ENCODE measurements around the gene HERPUD1. TPM values are rescaled to one million over a fixed set of nuclear protein-coding genes. Genes with fewer than 3 reads are reported as not detected.

HERPUD1 gene
- total and polyA plus RNA-seq, 2 of the 8 experiments (the other 6 are each of a cell fraction or from before 2014, with no cell fraction given): 23.3 to 34.7 TPM

GRCh38 chr16:56960681-56961281, 28.8 kb downstream of the HERPUD1 start (continued):
- TF ChIP-seq NRF1 (IDR thresholded peaks at IDR 0.05; ENCODE audit: low read depth, low read length) (no peak), CHD2 (IDR thresholded peaks at IDR 0.05; ENCODE audit: low read length) (no peak), FOSL1 (IDR thresholded peaks at IDR 0.05; ENCODE audit: insufficient read depth, low read depth, low read length) (no peak)
